Calu3 (cell line): ENCODE measurements around the gene MARCHF10. TPM values are rescaled to one million over a fixed set of nuclear protein-coding genes. Genes with fewer than 3 reads are reported as not detected.

Source experiments
- BruUV-seq: library from RNA; stranded (reverse); fragments of 400-500 nt; replicated peaks from 2 replicates; lab custom pipeline; 2021; lab: Mats Ljungman, UMichigan
- CTCF ChIA-PET: fragments of 300-600 bp; sonication (Branson Sonifier 250); formaldehyde crosslinking; loops from one replicate; lab custom pipeline; 2022; ENCODE audit warnings: antibody characterized with exemption; lab: Charles Lee
- DNase-seq: peaks from one replicate; pipeline ENCODE4 v3.0.0; 2022
- H3K27ac Mint-ChIP-seq: one replicate; pipeline ENCODE4 v1.8.0; 2022; ENCODE audit warnings: mixed read lengths; ENCODE audit not compliant: unreplicated experiment
- H3K27me3 Mint-ChIP-seq: one replicate; pipeline ENCODE4 v1.8.0; 2022; ENCODE audit warnings: mixed read lengths; ENCODE audit not compliant: unreplicated experiment
- H3K36me3 Mint-ChIP-seq: one replicate; pipeline ENCODE4 v1.8.0; 2022; ENCODE audit warnings: mild to moderate bottlenecking, moderate library complexity, mixed read lengths; ENCODE audit not compliant: insufficient read depth, unreplicated experiment
- H3K4me1 Mint-ChIP-seq: one replicate; pipeline ENCODE4 v1.8.0; 2022; ENCODE audit warnings: mild to moderate bottlenecking, low read depth, mixed read lengths; ENCODE audit not compliant: unreplicated experiment
- H3K4me3 Mint-ChIP-seq: one replicate; pipeline ENCODE4 v1.8.0; 2022; ENCODE audit warnings: mild to moderate bottlenecking, low read depth, moderate library complexity, mixed read lengths; ENCODE audit not compliant: unreplicated experiment
- H3K9me3 Mint-ChIP-seq: one replicate; pipeline ENCODE4 v1.8.0; 2022; ENCODE audit warnings: low read depth, mixed read lengths; ENCODE audit not compliant: unreplicated experiment
- CTCF ChIP-seq: fragments of 200-600 bp; IDR thresholded peaks from one replicate; pipeline ENCODE4 v1.8.0; 2022; ENCODE audit warnings: antibody characterized with exemption; ENCODE audit not compliant: unreplicated experiment
- intact Hi-C: fragments of 100-400 bp; cut with micrococcal nuclease; formaldehyde crosslinking; loops from one replicate; pipeline ENCODE4 v1.10.0; 2022; ENCODE audit not compliant: unreplicated experiment
- total RNA-seq: library from RNA; stranded (reverse); gene quantifications from 2 replicates; pipeline ENCODE4 v1.2.3, GENCODE V29; 2022

MARCHF10 gene
- total RNA-seq, 1 experiment from 2014 or later, result not detected

DNA sequence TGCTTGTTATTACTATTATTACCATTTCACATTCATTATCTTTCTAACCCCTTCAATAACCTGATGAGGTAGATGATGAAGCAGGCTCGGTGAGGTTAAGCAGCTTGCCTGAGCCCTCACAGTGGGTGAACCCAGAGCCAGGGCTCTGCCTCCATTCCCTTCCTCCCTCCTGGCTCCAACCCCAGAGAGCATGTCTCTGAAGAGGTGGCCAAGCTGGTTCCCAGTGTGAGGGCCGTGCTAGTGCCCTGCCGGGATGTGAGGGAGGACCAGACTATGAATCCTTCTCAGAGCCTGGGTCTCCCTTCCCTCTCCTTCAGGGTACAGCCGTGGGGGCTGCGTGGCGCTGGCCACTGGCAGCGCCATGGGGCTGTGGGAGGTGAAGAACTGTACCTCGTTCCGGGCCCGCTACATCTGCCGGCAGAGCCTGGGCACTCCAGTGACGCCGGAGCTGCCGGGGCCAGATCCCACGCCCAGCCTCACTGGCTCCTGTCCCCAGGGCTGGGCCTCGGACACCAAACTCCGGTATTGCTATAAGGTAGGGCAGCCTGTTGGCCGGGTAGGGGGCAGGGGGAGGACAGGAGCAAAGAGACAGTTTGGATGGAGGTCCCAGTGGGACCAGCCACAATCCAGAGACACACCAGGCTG lies 131.0 kb downstream of the MARCHF10 start:
- no peak for TF ChIP-seq CTCF
- intact Hi-C loops, result no loop called here
- BruUV-seq, result no TSS peak
- H3K27me3 Mint-ChIP-seq, result no peaks in the 10 kb centered on the region
- H3K4me3 Mint-ChIP-seq, result no peak overlapping the region
- no peaks in the 10 kb centered on the region for H3K9me3 Mint-ChIP-seq
- CTCF ChIA-PET, result no interaction called here
- H3K36me3 Mint-ChIP-seq, result no peaks in the 10 kb centered on the region
- peaks cover 5% of the 10 kb centered on the region for H3K4me1 Mint-ChIP-seq
- no peak overlapping the region for H3K27ac Mint-ChIP-seq
- no peak for DNase-seq

GRCh38 chr17:62676231-62676943 lies 131.7 kb downstream of the MARCHF10 start:
- no peaks in the 10 kb centered on the region for H3K27me3 Mint-ChIP-seq
- intact Hi-C loops, result no loop called here
- no peaks in the 10 kb centered on the region for H3K9me3 Mint-ChIP-seq
- H3K4me1 Mint-ChIP-seq, result peaks cover 12% of the 10 kb centered on the region
- no peak for DNase-seq
- no TSS peak for BruUV-seq
- no peak overlapping the region for H3K4me3 Mint-ChIP-seq
- H3K36me3 Mint-ChIP-seq, result no peaks in the 10 kb centered on the region
- no peak for TF ChIP-seq CTCF
- CTCF ChIA-PET, result no interaction called here
- no peak overlapping the region for H3K27ac Mint-ChIP-seq

DNA sequence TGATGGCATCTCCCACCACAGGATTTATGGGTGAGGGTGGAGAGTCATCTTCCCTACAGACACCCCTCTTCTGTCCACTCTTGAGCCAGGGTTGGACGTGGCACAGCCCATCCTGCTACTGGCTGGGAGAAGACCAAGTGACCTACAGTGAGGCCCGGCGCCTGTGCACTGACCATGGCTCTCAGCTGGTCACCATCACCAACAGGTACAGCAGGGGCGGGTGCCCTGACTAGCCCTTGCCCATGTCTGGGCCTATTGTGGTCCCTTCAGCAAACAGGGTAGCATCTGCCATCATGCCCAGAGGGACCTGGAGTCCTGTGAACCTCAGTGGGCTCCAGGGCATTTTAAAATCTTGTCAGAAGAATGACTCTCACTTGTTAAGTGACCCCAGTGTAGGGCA lies 132.4 kb downstream of the MARCHF10 start:
- no TSS peak for BruUV-seq
- no peaks in the 10 kb centered on the region for H3K27me3 Mint-ChIP-seq
- TF ChIP-seq CTCF, result no peak
- no peak for DNase-seq
- H3K27ac Mint-ChIP-seq, result no peak overlapping the region
- intact Hi-C loops, result no loop called here
- no peak overlapping the region for H3K4me3 Mint-ChIP-seq
- H3K36me3 Mint-ChIP-seq, result no peaks in the 10 kb centered on the region
- CTCF ChIA-PET, result no interaction called here
- no peaks in the 10 kb centered on the region for H3K9me3 Mint-ChIP-seq
- H3K4me1 Mint-ChIP-seq, result peaks cover 17% of the 10 kb centered on the region

DNA sequence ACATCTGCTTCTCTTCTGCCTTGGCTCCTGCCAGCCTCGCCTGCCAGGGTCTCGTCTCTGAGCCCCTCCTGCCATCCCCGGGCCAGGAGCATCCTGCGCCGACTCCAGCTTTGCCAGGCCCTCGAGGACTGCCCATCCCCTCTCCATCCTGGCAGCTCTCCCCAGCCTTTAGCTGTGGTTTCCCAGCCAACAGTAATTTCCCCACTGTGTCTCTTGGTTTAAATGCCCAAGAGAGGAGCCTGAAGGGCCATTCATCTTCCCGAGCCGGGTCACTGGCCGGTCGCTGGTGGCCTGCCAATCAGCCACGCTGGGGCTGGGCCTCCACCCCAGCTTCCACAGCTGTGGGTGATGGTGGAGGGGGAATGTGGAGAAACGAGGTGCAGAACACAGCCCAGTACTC lies 132.9 kb downstream of the MARCHF10 start:
- peaks cover 17% of the 10 kb centered on the region for H3K4me1 Mint-ChIP-seq
- H3K27me3 Mint-ChIP-seq, result no peaks in the 10 kb centered on the region
- CTCF ChIA-PET, result no interaction called here
- BruUV-seq, result no TSS peak
- intact Hi-C loops, result no loop called here
- H3K9me3 Mint-ChIP-seq, result no peaks in the 10 kb centered on the region
- no peak for TF ChIP-seq CTCF
- H3K4me3 Mint-ChIP-seq, result no peak overlapping the region
- no peak overlapping the region for H3K27ac Mint-ChIP-seq
- no peaks in the 10 kb centered on the region for H3K36me3 Mint-ChIP-seq
- DNase-seq, result no peak
